ENCODE data around the gene KRT5.

- TF ChIP-seq CTCF (conservative IDR thresholded peaks at IDR 0.05; ENCODE audit: low read depth, low read length): no peak
- TF ChIP-seq EZH2 (IDR thresholded peaks at IDR 0.05; ENCODE audit: borderline replicate concordance, low read depth, low read length, poor library complexity, severe bottlenecking): no peak
Observed at GRCh38 chr12:52539821-52540173, 19.6 kb upstream of the KRT5 start.

Measured in A673 (cell line).